HT1080 (cell line): ENCODE data around the gene KIF13A. TPM values are rescaled to one million over a fixed set of nuclear protein-coding genes. Genes with fewer than 3 reads are reported as not detected.
A peak's percentile ranks its signal among the peaks of the same experiment; 100 is the strongest.
"Not testable (repeated sequence)": the region's sequence is repeated elsewhere in the genome, so short reads cannot be mapped to it uniquely, and the experiment has no call there.

Source experiments
- DNase-seq: peaks from one replicate; pipeline ENCODE4 v3.0.0-alpha.2; 2015; ENCODE audit warnings: low read depth
- total RNA-seq: library from RNA; depleted of rRNA; stranded (reverse); fragments of >200 nt; shearing (Covaris generic); gene quantifications from 2 replicates; pipeline ENCODE4 v1.2.3, GENCODE V29; 2014

Gene KIF13A
- total RNA-seq, 1 experiment from 2014 or later = 26.1 TPM

DNA sequence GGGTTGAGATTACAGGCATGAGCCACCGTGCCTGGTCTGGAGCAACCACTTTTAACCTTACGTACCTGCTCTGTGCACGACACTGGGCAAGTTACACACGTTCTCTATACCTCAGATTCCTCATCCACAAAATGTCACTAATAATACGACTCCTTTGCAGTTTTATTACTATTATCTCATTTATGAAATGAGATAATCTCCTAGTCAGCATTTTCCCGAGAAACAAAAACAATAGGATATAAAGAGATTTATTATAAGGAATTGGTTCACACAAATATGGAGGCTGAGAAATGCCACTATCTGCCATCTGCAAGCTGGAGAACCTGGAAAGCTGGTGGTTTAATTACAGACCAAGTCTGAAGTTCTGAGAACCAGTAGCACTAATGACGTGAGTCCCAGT is 12.0 kb upstream of the KIF13A start:
- DNase-seq = no peak

DNA sequence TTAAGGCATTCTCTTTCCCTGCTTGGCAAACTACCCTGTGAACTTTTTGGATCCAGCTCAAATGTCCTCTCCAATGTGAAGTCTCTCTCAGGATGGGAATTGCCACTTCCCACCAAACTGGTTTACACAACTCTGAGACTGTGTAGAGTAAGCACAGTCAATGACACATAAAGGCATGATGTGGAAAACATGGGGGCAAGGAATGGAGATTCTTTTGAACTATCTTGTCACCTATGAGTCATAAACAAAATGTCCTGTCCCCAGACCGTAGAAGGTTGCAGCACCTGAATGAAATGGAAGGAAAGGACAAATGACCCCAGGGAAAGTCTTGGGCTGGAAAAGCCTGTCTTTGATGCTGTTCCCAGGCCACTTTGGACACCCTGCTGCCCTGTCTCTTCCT is 11.0 kb upstream of the KIF13A start:
- DNase-seq = no peak

DNA sequence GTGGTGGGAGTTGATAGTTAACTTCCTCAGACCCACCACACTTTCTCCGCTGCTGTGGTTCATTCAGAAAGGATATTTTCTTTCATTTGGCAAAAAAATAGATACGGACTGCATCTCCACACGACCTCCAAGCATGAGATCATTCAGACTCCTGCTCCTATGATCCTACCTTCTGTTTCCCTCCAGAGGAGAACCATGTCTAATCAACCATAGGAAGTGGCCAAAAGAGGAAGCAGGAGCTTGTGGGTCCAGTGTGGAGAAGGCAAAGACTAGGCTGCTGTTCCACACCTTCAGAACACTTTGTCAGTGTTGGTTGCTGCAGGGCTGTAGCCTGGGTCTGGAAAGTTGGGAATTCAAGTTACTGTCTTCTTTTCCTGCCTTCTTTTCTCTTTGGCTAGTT is 10.6 kb upstream of the KIF13A start:
- DNase-seq = no peak

GRCh38 chr6:17995414-17995813 is 8.0 kb upstream of the KIF13A start:
- DNase-seq = no peak

DNA sequence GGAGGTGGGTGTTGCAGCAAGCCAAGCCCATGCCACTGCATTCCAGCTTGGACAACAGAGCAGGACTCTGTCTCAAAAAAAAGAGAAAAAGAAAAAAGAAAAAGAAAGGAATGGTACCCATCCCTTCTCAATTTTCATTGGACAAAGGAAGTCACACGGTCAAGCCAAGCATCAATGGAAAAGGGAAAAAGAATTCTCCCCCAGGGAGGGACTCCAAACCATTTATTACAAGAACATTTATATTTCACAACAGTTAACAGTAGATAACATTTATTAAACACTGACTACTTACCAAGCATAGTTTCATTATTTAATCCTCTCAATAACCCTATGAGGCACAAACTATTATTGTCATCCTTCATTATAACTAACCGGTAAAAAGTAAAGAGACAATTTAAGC is 6.6 kb upstream of the KIF13A start:
- DNase-seq = no peak

DNA sequence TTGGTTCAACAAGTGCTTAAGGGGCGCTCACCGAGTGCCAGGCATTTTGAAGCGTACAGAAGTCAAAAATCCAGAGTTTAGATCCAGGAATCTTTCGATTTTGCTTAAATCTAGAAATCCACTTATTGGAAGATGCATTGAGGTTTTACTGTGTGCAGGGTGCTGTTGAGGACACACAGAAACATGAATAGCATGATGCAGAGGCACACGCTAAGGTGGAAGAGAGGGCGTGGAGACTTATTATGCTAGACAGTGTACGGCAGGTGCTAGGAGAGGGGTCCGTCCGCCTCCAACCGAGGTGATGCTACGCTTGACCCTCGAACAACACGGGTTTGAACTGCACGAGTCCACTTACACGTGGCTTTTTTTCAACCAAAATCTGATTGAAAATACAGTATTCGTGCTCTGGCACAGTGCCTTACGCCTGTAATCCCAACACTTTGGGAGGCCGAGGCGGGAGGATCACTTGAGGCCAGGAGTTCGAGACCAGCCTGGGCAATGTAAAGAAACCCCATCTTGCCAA is 1.0 kb upstream of the KIF13A start:
- no peak for DNase-seq

DNA sequence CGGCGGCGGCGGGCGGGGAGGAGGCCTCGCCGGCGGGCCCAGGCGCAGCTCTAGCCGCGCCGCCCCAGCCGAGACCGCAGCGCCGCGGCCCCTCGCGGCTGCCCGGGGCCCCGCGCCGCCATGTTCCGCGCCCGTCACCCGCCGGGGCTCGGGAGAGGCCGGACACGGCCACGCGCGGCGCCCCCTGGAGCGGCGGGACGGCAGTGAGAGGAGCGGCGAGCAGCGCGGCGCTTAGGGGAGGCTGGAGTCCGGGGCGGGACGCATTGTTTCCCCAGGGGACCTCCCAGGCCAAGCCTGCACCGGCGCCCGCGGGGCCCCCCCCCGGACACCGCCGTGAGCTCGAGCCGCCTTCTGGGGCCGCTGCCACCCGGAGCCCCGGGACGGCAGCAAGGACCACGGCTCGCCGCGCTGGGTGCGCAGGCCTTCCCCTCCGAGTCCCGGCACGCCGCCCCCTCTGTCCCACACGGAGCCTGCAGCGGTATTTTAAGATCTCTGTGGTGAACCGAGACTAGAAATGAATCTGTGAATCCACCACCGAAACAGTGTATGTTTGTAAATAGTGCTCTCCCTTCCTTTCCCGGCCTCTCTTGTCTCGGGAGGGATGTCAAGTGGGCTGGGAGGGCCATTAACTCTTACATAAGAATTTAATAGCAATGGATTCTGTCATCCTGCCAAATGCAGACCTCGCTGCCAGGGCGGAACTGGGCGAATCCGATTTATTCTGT is 424 bp upstream of the KIF13A start:
- DNase-seq = peak; percentile 55

DNA sequence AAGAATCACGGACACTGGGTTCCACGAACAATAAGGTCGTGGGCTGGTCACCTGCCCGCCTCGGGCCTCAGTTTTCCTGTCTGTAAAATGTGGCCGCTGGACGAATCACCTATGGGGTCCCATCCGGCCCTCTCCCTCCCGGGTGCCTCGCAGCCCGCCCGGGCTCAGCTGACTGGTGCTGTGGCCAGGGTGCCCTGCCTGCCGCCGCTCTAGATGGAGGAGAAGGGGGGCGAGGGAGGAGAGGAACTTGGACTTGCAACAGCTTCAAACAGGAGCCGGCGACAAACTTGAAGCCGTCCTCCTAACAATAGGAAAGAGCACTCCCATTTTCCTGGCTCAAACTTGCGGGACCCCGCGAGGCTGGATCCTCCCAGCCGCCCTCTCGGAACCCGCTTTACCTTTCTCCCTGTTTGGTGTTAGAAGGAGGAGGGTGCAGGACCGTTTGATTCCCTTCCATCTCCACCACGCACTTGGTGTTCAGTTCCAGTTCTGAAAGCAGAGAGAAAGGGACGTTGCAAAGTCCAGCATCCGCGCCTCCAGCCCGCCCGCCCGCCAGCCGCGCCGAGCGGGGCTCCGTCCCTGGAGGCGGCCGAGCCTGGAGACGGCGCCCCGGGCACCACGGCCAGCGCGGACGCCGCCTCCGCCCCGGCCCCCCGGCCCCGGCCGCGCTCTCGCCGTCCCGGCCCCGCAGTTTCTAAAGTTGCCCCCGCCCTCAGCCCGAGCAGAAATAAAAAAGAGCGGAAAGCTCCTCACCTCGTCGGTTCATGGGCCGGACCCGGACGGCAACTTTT is 584 bp downstream of the KIF13A start:
- DNase-seq = peak; percentile 52

DNA sequence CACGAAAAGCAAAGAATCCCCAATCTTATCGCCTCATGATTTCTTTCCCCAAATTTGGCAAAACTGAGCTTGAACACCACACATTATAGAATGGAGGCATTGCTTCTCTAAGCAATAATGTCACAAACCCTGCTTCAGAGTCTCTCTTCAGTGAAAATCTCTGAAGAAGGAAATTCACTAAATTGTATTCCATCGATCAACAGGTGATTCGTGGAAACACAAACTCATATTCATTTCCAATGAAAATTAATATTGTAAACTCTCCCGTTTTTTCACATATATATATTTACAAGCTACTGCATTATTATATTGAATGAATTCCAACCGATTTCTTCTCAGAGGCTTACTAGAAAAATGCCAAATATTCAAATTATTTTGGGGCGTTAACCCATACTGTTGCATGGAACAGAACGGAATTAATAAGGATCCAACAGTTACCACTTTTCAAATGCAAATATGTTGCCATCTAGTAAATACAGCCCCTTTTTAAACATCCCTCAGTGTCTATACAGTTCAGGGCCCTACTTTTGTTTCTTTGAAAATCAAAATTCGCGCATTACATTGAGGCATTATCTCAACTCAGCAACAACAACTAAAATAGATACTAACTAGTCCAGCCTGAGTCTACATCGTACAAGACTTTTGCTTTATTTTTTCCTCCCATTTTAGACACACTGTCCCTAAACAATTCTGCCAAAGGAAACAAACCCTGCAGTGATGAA is 1.3 kb downstream of the KIF13A start:
- no peak for DNase-seq

GRCh38 chr6:17984812-17985670 is 2.4 kb downstream of the KIF13A start:
- no peak for DNase-seq

DNA sequence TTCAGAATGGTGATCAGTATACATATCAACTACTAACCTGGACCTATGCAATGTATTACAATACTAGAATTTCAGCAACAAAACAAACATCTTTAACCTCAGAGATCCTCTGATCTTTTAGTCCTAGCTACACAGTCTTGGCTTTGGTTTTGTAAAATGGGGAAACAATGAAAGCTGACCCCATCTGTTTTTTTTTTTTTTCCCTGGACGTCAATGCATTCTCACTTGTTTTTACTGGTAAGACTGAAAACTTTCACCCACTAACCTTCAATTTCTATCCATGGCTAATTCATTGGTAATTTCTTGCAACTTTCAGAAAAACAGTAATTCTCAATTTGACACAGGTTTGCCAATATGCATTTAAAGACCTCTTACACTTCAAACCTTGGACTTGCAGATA is 3.0 kb downstream of the KIF13A start:
- no peak for DNase-seq

DNA sequence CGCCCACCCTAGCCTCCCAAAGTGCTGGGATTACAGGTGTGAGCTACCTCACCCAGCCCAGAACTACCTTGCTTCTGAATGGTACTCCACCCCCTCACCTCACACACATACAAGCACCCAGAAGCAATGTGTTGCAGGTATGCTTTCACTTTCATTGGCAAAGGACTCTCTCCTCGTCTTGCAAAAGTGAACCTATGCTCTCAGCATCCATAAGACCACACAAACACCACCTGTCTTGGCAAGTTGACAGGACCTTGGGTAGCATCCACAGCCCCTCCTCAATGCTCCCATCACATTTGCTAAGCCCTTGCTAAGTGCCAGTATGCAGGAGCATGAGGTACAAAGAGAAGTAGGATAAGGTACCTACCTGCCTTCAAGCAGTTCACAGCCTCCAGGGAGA is 3.7 kb downstream of the KIF13A start:
- DNase-seq = no peak

DNA sequence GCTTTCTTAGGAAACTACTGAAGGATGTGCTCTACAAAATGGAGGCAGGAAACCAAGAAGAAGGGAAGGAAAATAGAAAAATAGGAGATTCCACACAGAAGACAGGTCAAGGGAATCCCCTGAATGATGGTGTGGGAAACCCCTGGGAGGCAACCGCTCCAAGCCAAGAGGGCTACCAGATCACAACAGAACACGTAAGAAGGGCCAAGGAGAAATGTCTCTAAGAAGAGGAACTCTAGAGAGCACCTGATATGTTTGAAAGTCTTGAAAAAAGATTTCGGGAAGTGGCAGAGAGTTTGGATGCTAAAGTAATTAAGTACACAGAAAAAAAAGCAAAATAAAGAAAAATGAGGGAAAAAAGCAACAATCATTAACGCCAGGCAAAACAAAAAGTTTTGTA is 7.1 kb downstream of the KIF13A start:
- no peak for DNase-seq

- DNase-seq = no peak
These were observed 8.0 kb downstream of the KIF13A start for GRCh38 chr6:17979479-17979878.

- not testable (repeated sequence) for DNase-seq
These were observed 11.2 kb downstream of the KIF13A start for GRCh38 chr6:17976258-17976657.

- DNase-seq = no peak
These were observed 12.7 kb downstream of the KIF13A start for GRCh38 chr6:17974570-17975368.

GRCh38 chr6:17972978-17973622 is 14.3 kb downstream of the KIF13A start:
- no peak for DNase-seq

DNA sequence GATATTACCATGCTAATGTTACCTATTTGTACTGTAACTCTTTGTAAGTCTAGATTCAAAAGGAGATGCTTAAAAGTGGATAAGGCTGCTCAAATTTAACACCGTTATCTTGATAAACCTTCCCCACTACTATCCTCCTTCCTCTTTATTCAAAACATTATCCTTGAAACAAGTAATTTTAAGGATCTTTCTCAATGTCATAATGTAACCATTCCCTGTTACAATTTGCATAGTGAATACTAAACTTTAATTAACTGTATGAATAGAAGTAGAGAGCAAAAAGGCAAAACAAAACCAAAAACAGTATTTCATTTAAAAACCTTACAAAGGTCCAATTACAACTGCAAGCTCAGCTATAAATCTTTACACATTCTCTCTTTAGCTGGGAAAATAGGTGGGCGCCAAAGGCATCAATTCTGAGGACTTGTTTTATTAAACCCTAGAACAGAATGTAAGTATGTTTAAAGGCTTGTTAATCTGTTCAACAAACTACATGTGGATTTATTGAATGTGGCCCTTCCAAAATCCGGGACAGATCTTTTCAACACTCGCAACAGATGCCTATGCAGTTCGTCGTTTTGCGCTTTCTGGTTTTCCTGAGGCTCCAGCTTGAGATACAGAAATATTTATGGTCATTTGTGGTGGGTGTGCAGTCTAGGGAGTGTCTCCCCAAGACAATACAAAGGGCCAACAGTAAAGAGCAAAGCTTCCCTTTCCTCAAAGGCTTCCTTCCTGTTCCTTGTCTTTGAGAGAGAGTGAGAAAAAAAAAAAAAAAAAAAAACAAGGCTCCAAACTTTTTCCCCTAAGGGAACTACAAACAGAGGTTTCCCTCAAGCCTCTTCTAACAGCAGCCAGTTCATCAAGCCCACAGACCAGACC is 15.1 kb downstream of the KIF13A start:
- no peak for DNase-seq
